ENCODE data around the gene GCGR.

- no peak for TF ChIP-seq CTCF (IDR thresholded peaks at IDR 0.05)
- TF ChIP-seq CHD2 (IDR thresholded peaks at IDR 0.05; ENCODE audit: low read length, partially characterized antibody): no peak
- TF ChIP-seq RXRA (IDR thresholded peaks at IDR 0.05; ENCODE audit: borderline replicate concordance, low read depth): no peak
- no peak for TF ChIP-seq RAD21 (IDR thresholded peaks at IDR 0.05; ENCODE audit: low read length)
- TF ChIP-seq YY1 (IDR thresholded peaks at IDR 0.05; ENCODE audit: low read depth): no peak
- TF ChIP-seq SIN3A (IDR thresholded peaks at IDR 0.05; ENCODE audit: borderline replicate concordance, low read depth, low read length): no peak
- TF ChIP-seq POLR2AphosphoS5 (IDR thresholded peaks at IDR 0.05; ENCODE audit: low read depth, low read length): no peak
- no peak for TF ChIP-seq JUND (IDR thresholded peaks at IDR 0.05)
- no peak for TF ChIP-seq EP300 (IDR thresholded peaks at IDR 0.05; ENCODE audit: borderline replicate concordance in 1 of 2, low read depth in 1 of 2, low read length in 1 of 2)
- no peak for TF ChIP-seq TAF1 (IDR thresholded peaks at IDR 0.05; ENCODE audit: borderline replicate concordance, low read depth, low read length)
- no peak for TF ChIP-seq TCF12 (IDR thresholded peaks at IDR 0.05)
- TF ChIP-seq RCOR1 (IDR thresholded peaks at IDR 0.05; ENCODE audit: low read length): no peak
- TF ChIP-seq NFIC (IDR thresholded peaks at IDR 0.05; ENCODE audit: borderline replicate concordance): no peak
Measured at GRCh38 chr17:81822996-81823819, 19.3 kb downstream of the GCGR start.

All from SK-N-SH (cell line).